Liver (tissue), 9 donors: ENCODE data around the gene DPYSL4. TPM values are rescaled to one million over a fixed set of nuclear protein-coding genes. Genes with fewer than 3 reads are reported as not detected.

Source experiments
- DNase-seq: peaks from one replicate; pipeline ENCODE4 v3.0.0-alpha.2; 2017; ENCODE audit warnings: low spot score
- H3K27ac ChIP-seq, 2 donors: one replicate each; pipeline ENCODE4 v1.7.0; 2013; ENCODE audit warnings: inconsistent platforms in 2 of 2, low read length in 2 of 2, control low read depth in 1 of 2, low read depth in 1 of 2, mild to moderate bottlenecking in 1 of 2
- H3K27me3 ChIP-seq, 4 donors: one replicate each; pipeline versions ENCODE4 v1.6.1 to v1.7.0; 2013; ENCODE audit warnings: low read length in 3 of 4, inconsistent platforms in 1 of 4, mild to moderate bottlenecking in 1 of 4, moderate library complexity in 1 of 4; ENCODE audit not compliant: control insufficient read depth in 4 of 4, insufficient read depth in 4 of 4
- H3K36me3 ChIP-seq, 4 donors: one replicate each; pipeline versions ENCODE4 v1.6.1 to v1.7.0; 2013; ENCODE audit warnings: low read length in 3 of 4, mild to moderate bottlenecking in 3 of 4, low read depth in 1 of 4, moderate library complexity in 1 of 4; ENCODE audit not compliant: control insufficient read depth in 4 of 4, insufficient read depth in 3 of 4
- H3K4me1 ChIP-seq, 4 donors: one replicate each; pipeline versions ENCODE4 v1.6.1 to v1.7.0; 2013; ENCODE audit warnings: low read length in 3 of 4, mild to moderate bottlenecking in 3 of 4, moderate library complexity in 1 of 4; ENCODE audit not compliant: control insufficient read depth in 4 of 4, insufficient read depth in 4 of 4
- H3K4me3 ChIP-seq, 3 donors: one replicate each; pipeline versions ENCODE4 v1.6.1 to v1.7.0; 2013; ENCODE audit warnings: low read length in 3 of 3, control low read depth in 1 of 3, low read depth in 1 of 3, mild to moderate bottlenecking in 1 of 3
- H3K9ac ChIP-seq, 2 donors: one replicate each; pipeline ENCODE4 v1.7.0; 2013; ENCODE audit warnings: low read length in 2 of 2, mild to moderate bottlenecking in 2 of 2, moderate library complexity in 2 of 2, control low read depth in 1 of 2, low read depth in 1 of 2
- H3K9me3 ChIP-seq, 4 donors: one replicate each; pipeline versions ENCODE4 v1.6.1 to v1.7.0; 2013; ENCODE audit warnings: low read length in 3 of 4; ENCODE audit not compliant: control insufficient read depth in 4 of 4
- FOXA2 ChIP-seq: IDR thresholded peaks from 2 replicates; pipeline ENCODE4 v1.6.1; 2016; ENCODE audit warnings: antibody characterized with exemption
- GABPA ChIP-seq, 2 donors: IDR thresholded peaks in 1 of 2; conservative IDR thresholded peaks in 1 of 2; 2 replicates each; pipeline ENCODE4 v1.6.1; 2016; ENCODE audit warnings: antibody characterized with exemption in 2 of 2, mild to moderate bottlenecking in 1 of 2, moderate library complexity in 1 of 2
- HNF4G ChIP-seq: IDR thresholded peaks from 2 replicates; pipeline ENCODE4 v1.6.1; 2016; ENCODE audit warnings: antibody characterized with exemption
- JUND ChIP-seq, 2 donors: IDR thresholded peaks; 2 replicates each; pipeline ENCODE4 v1.6.1; 2016; ENCODE audit warnings: antibody characterized with exemption in 2 of 2
- NR2F2 ChIP-seq: IDR thresholded peaks from 2 replicates; pipeline ENCODE4 v1.6.1; 2016; ENCODE audit warnings: antibody characterized with exemption
- RAD21 ChIP-seq, 2 donors: IDR thresholded peaks; 2 replicates each; pipeline ENCODE4 v1.6.1; 2016; ENCODE audit warnings: antibody characterized with exemption in 2 of 2, mild to moderate bottlenecking in 2 of 2
- SP1 ChIP-seq: IDR thresholded peaks from 2 replicates; pipeline ENCODE4 v1.6.1; 2018; ENCODE audit warnings: antibody characterized with exemption, mild to moderate bottlenecking
- TAF1 ChIP-seq: conservative IDR thresholded peaks from 2 replicates; pipeline ENCODE4 v1.6.1; 2016; ENCODE audit warnings: antibody characterized with exemption, mild to moderate bottlenecking
- YY1 ChIP-seq: IDR thresholded peaks from 2 replicates; pipeline ENCODE4 v1.6.1; 2016; ENCODE audit warnings: antibody characterized with exemption, mild to moderate bottlenecking
- WGBS: extraction: QIAGEN DNeasy Blood & Tissue Kit; methylation state at CpG from one replicate; pipeline ENCODE4 v1.1.7; 2013; 5-methylcytosine and 5-hydroxymethylcytosine counted together
- polyA plus RNA-seq, 2 donors: library from polyadenylated mRNA; stranded (reverse) in 1 of 2; unstranded in 1 of 2; fragments of 200-250 nt in 1 of 2; fragments of >200 nt in 1 of 2; fragmentation: Nextera tagmentation in 1 of 2; extraction: Ambion mirVana in 1 of 2; gene quantifications; one replicate each; pipeline versions ENCODE4 v1.2.1 to v1.2.3, GENCODE V29; 2013 to 2015
- total RNA-seq, 2 donors: library from RNA; depleted of rRNA; stranded (reverse); fragments of >200 nt; gene quantifications; one replicate each; pipeline ENCODE4 v1.2.3, GENCODE V29; 2014
- TF ChIP-seq, protein P1 (sequence below): fragments of 150-350 bp; IDR thresholded peaks from 2 replicates; pipeline ENCODE4 v1.5.1; 2017; ENCODE audit warnings: improper control_type of control experiment, low read depth, low read length; ENCODE audit not compliant: missing input control
- TF ChIP-seq, protein P2 (sequence below): IDR thresholded peaks from 2 replicates; pipeline ENCODE4 v1.6.1; 2016; ENCODE audit warnings: antibody characterized with exemption
- TF ChIP-seq, protein P3 (sequence below): IDR thresholded peaks from 2 replicates; pipeline ENCODE4 v1.6.1; 2016; ENCODE audit warnings: antibody characterized with exemption
- donor health status: healthy.
- donor health status: healthy.
- donor health status: healthy.
- donor health status: healthy.
- donor health status: healthy.

DPYSL4 gene
- total and polyA plus RNA-seq, 4 donors, result 0.19 to 2.2 (median 0.26) TPM

DNA sequence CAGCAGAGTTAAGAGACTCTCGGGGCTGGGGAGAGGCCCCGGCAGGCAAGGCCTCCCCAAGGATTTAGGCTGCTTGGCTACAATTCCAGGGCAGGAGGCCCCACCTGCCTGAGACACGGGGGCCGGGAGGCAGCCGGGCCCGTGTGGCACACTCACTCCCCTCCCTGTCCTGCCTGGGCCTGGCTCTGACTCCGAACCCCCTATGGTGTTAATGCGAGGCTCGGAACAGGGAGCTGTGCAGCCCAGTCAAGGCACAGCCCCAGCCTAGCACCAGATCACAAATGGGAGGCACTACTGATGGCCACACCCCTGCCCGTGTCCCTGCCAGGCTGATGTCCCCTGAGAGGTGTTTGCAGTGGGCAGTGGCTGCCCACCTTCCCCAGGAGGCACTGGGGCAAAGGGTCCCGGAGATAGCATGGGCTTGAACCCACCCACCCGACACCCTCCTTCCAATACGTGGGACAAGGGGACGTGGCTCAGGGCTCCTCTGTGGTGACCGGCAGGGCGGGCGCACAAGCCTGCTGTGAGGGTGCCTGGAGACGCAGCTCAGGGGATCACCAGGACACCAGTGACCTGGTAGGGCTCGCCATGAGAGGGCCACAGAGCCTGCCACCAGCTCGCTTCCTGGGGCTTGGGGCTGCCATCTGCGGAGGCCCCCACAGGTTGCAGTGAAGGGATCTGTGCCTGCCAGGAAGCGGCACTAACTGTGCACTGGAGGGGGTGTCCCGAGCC lies 37.0 kb downstream of the DPYSL4 start:
- H3K4me3 ChIP-seq, result no peak overlapping the region

DNA sequence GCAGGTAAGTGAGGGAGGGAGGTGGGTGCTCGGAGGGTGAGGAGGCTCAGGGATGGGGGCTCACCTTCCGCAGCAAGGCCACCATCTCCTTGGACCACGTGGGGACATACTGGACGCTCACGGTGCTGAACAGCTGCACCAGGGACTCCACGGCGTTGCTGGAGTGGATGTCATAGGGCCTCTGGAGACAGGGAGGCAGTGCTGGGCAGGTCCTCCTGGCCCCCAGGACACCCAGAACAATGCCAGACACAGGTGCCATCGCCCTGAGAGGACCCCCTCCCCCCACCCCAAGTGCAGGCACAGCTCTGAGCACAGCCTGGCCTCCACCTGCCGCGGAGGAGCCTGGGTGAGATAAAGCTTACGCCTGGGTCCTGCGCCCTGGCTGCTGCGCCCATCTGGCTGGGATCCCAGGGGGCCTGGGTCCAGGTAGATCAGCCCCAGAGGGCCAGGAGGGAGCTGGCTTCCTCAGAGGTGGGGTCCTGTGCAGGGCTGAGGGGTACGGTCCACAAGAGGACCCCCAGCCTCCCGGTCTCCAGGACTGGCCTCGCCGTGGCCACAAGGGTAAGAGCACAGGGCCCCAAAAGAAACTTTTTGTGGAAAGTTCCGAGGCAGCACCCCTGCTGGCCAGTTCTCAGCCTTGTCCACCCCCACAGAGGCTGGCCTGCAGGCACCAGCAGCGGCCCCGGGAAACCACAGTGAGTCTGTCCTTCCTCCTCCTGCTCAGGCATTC lies 37.8 kb downstream of the DPYSL4 start:
- no peak overlapping the region for H3K4me3 ChIP-seq
- WGBS, result 84% methylated on average over 20 of the region's 20 CpGs
- no peaks in the 10 kb centered on the region for H3K9me3 ChIP-seq
- no peaks in the 10 kb centered on the region for H3K27me3 ChIP-seq
- H3K4me1 ChIP-seq, result peaks cover 0 to 2% (median 0%) of the 10 kb centered on the region in 4 donors
- TF ChIP-seq HNF4G, result no peak
- TF ChIP-seq SP1, result no peak
- no peak for TF ChIP-seq RAD21 (IDR thresholded peaks at IDR 0.05)
- DNase-seq, result no peak
- H3K9ac ChIP-seq, result no peak overlapping the region
- H3K36me3 ChIP-seq, result no peaks in the 10 kb centered on the region
- no peak overlapping the region for H3K27ac ChIP-seq

More for the DNA sequence above, 37.0 kb downstream of the DPYSL4 start:
- H3K4me1 ChIP-seq, result peaks cover 0 to 2% (median 0%) of the 10 kb centered on the region in 4 donors
- 89% methylated on average over 23 of the region's 23 CpGs for WGBS
- no peak for DNase-seq
- H3K9me3 ChIP-seq, result no peaks in the 10 kb centered on the region
- H3K27ac ChIP-seq, result no peak overlapping the region
- TF ChIP-seq GABPA (IDR thresholded peaks at IDR 0.05 in 1 of 2, conservative IDR thresholded peaks at IDR 0.05 in 1 of 2) (no peak), SP1 (no peak), YY1 (no peak), HNF4G (no peak), JUND (IDR thresholded peaks at IDR 0.05) (no peak), NR2F2 (no peak), FOXA2 (no peak), TAF1 (no peak)
- TF ChIP-seq, protein P1, sequence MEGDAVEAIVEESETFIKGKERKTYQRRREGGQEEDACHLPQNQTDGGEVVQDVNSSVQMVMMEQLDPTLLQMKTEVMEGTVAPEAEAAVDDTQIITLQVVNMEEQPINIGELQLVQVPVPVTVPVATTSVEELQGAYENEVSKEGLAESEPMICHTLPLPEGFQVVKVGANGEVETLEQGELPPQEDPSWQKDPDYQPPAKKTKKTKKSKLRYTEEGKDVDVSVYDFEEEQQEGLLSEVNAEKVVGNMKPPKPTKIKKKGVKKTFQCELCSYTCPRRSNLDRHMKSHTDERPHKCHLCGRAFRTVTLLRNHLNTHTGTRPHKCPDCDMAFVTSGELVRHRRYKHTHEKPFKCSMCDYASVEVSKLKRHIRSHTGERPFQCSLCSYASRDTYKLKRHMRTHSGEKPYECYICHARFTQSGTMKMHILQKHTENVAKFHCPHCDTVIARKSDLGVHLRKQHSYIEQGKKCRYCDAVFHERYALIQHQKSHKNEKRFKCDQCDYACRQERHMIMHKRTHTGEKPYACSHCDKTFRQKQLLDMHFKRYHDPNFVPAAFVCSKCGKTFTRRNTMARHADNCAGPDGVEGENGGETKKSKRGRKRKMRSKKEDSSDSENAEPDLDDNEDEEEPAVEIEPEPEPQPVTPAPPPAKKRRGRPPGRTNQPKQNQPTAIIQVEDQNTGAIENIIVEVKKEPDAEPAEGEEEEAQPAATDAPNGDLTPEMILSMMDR, result no peak
- TF ChIP-seq, protein P2, sequence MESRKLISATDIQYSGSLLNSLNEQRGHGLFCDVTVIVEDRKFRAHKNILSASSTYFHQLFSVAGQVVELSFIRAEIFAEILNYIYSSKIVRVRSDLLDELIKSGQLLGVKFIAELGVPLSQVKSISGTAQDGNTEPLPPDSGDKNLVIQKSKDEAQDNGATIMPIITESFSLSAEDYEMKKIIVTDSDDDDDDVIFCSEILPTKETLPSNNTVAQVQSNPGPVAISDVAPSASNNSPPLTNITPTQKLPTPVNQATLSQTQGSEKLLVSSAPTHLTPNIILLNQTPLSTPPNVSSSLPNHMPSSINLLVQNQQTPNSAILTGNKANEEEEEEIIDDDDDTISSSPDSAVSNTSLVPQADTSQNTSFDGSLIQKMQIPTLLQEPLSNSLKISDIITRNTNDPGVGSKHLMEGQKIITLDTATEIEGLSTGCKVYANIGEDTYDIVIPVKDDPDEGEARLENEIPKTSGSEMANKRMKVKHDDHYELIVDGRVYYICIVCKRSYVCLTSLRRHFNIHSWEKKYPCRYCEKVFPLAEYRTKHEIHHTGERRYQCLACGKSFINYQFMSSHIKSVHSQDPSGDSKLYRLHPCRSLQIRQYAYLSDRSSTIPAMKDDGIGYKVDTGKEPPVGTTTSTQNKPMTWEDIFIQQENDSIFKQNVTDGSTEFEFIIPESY, result no peak
- TF ChIP-seq, protein P3, sequence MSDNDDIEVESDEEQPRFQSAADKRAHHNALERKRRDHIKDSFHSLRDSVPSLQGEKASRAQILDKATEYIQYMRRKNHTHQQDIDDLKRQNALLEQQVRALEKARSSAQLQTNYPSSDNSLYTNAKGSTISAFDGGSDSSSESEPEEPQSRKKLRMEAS, result no peak
- H3K36me3 ChIP-seq, result no peaks in the 10 kb centered on the region
- H3K9ac ChIP-seq, result no peak overlapping the region
- no peaks in the 10 kb centered on the region for H3K27me3 ChIP-seq
